Colon (tissue), 2 donors: ENCODE measurements around the gene S1PR4.
"Not testable (repeated sequence)": the region's sequence is repeated elsewhere in the genome, so short reads cannot be mapped to it uniquely, and the experiment has no call there.

Experiments
- FAIRE-seq: peaks from 2 replicates; lab custom pipeline; 2012; peaks lifted over from hg19 to GRCh38; lab: Jason Lieb, UNC
- donor health status: control.
- donor health status: control.

S1PR4 gene

GRCh38 chr19:3153286-3154230, 25.0 kb upstream of the S1PR4 start:
- FAIRE-seq: no peak

- not testable (repeated sequence) for FAIRE-seq
Observed at GRCh38 chr19:3154447-3154846, 24.1 kb upstream of the S1PR4 start.

GRCh38 chr19:3154957-3155736, 23.4 kb upstream of the S1PR4 start:
- no peak for FAIRE-seq

GRCh38 chr19:3157096-3157845, 21.3 kb upstream of the S1PR4 start:
- FAIRE-seq: no peak

GRCh38 chr19:3159565-3159964, 19.0 kb upstream of the S1PR4 start:
- no peak for FAIRE-seq

GRCh38 chr19:3160219-3160618, 18.4 kb upstream of the S1PR4 start:
- no peak for FAIRE-seq

GRCh38 chr19:3161453-3161852, 17.1 kb upstream of the S1PR4 start:
- no peak for FAIRE-seq

- no peak for FAIRE-seq
Observed at GRCh38 chr19:3162418-3163229, 15.9 kb upstream of the S1PR4 start.

- no peak for FAIRE-seq
Observed at GRCh38 chr19:3163230-3163886, 15.2 kb upstream of the S1PR4 start.

- FAIRE-seq: no peak
Observed at GRCh38 chr19:3163943-3164342, 14.6 kb upstream of the S1PR4 start.

GRCh38 chr19:3167533-3168272, 10.9 kb upstream of the S1PR4 start:
- no peak for FAIRE-seq

GRCh38 chr19:3171894-3172672, 6.5 kb upstream of the S1PR4 start:
- no peak for FAIRE-seq

- FAIRE-seq: not testable (repeated sequence)
Observed at GRCh38 chr19:3172673-3173000, 5.9 kb upstream of the S1PR4 start.

- FAIRE-seq: no peak
Observed at GRCh38 chr19:3175781-3176714, 2.5 kb upstream of the S1PR4 start.

- FAIRE-seq: no peak
Observed at GRCh38 chr19:3176715-3177501, 1.7 kb upstream of the S1PR4 start.

- FAIRE-seq: no peak
Observed at GRCh38 chr19:3178973-3179738, 587 bp downstream of the S1PR4 start.

- FAIRE-seq: no peak
Observed at GRCh38 chr19:3179739-3180293, 1.2 kb downstream of the S1PR4 start.
